Measurements from ENCODE around the gene ARIH2. TPM values are rescaled to one million over a fixed set of nuclear protein-coding genes. Genes with fewer than 3 reads are reported as not detected.

Gene ARIH2
- total and polyA plus RNA-seq, 9 of the 15 experiments (the other 6 are each of a cell fraction or from before 2014, with no cell fraction given), result 27.0 to 120 (median 108) TPM

GRCh38 chr3:48918388-48919214 is at the start of gene ARIH2 (continued):
- TF ChIP-seq REST (IDR thresholded peaks at IDR 0.05; ENCODE audit: borderline replicate concordance) (no peak), REST (CRISPR knock-in tag; IDR thresholded peaks at IDR 0.05; ENCODE audit: low read depth) (no peak)
